Panc1 (cell line): Measurements from ENCODE around the gene CYB5R3.

Experiments used
- POLR2AphosphoS5 ChIP-seq: IDR thresholded peaks from 2 replicates; pipeline ENCODE4 v1.6.1; 2012; ENCODE audit warnings: mild to moderate bottlenecking, low read depth, low read length, moderate library complexity
- TF ChIP-seq, protein P1 (sequence below): fragments of 450-650 bp; IDR thresholded peaks from 2 replicates; pipeline ENCODE4 v1.5.1; 2017; ENCODE audit warnings: mild to moderate bottlenecking
- TF ChIP-seq, protein P2 (sequence below), 2 experiments: IDR thresholded peaks; 2 replicates each; pipeline ENCODE4 v1.6.1; 2011 to 2012; ENCODE audit warnings: low read depth in 2 of 2, control low read depth in 1 of 2, low read length in 1 of 2, mild to moderate bottlenecking in 1 of 2, moderate library complexity in 1 of 2; ENCODE audit not compliant: insufficient read depth in 1 of 2

- TF ChIP-seq, protein P1, sequence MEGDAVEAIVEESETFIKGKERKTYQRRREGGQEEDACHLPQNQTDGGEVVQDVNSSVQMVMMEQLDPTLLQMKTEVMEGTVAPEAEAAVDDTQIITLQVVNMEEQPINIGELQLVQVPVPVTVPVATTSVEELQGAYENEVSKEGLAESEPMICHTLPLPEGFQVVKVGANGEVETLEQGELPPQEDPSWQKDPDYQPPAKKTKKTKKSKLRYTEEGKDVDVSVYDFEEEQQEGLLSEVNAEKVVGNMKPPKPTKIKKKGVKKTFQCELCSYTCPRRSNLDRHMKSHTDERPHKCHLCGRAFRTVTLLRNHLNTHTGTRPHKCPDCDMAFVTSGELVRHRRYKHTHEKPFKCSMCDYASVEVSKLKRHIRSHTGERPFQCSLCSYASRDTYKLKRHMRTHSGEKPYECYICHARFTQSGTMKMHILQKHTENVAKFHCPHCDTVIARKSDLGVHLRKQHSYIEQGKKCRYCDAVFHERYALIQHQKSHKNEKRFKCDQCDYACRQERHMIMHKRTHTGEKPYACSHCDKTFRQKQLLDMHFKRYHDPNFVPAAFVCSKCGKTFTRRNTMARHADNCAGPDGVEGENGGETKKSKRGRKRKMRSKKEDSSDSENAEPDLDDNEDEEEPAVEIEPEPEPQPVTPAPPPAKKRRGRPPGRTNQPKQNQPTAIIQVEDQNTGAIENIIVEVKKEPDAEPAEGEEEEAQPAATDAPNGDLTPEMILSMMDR: no peak
- TF ChIP-seq, protein P2, sequence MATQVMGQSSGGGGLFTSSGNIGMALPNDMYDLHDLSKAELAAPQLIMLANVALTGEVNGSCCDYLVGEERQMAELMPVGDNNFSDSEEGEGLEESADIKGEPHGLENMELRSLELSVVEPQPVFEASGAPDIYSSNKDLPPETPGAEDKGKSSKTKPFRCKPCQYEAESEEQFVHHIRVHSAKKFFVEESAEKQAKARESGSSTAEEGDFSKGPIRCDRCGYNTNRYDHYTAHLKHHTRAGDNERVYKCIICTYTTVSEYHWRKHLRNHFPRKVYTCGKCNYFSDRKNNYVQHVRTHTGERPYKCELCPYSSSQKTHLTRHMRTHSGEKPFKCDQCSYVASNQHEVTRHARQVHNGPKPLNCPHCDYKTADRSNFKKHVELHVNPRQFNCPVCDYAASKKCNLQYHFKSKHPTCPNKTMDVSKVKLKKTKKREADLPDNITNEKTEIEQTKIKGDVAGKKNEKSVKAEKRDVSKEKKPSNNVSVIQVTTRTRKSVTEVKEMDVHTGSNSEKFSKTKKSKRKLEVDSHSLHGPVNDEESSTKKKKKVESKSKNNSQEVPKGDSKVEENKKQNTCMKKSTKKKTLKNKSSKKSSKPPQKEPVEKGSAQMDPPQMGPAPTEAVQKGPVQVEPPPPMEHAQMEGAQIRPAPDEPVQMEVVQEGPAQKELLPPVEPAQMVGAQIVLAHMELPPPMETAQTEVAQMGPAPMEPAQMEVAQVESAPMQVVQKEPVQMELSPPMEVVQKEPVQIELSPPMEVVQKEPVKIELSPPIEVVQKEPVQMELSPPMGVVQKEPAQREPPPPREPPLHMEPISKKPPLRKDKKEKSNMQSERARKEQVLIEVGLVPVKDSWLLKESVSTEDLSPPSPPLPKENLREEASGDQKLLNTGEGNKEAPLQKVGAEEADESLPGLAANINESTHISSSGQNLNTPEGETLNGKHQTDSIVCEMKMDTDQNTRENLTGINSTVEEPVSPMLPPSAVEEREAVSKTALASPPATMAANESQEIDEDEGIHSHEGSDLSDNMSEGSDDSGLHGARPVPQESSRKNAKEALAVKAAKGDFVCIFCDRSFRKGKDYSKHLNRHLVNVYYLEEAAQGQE (IDR thresholded peaks at IDR 0.05; ENCODE audit: insufficient read depth in 1 of 2, low read depth in 2 of 2, low read length in 1 of 2): no peak
- TF ChIP-seq POLR2AphosphoS5: no peak
Observed at GRCh38 chr22:42619261-42620063, 29.7 kb downstream of the CYB5R3 start.
